ENCODE results near the gene SMOC2. TPM values are rescaled to one million over a fixed set of nuclear protein-coding genes. Genes with fewer than 3 reads are reported as not detected.

The SMOC2 gene
- total and polyA plus RNA-seq, 2 donors (not counting 1 experiment from before 2014, with no cell fraction given) = 0.37 TPM; not detected in 1

GRCh38 chr6:168575346-168576098 lies 134.5 kb downstream of the SMOC2 start:
- Histone ChIP-seq H3K9me3 (ENCODE audit: control extremely low read depth in 1 of 3, control insufficient read depth in 2 of 3, insufficient read depth in 1 of 3, low read length in 2 of 3) (peaks cover 0 to 20% (median 0%) of the 10 kb centered on the region in 3 donors), H3K27ac (ENCODE audit: low read length in 2 of 2) (no peak overlapping the region), H3K36me3 (replicated peaks in 1 of 2; ENCODE audit: control extremely low read depth in 1 of 2, control insufficient read depth in 1 of 2, extremely low read depth in 1 of 2, insufficient read depth in 2 of 2, low read length in 1 of 2) (no peaks in the 10 kb centered on the region), H3K27me3 (replicated peaks in 1 of 4; ENCODE audit: control extremely low read depth in 1 of 4, control insufficient read depth in 3 of 4, insufficient read depth in 4 of 4, low read length in 3 of 4) (no peaks in the 10 kb centered on the region), H3K4me3 (ENCODE audit: control extremely low read depth in 1 of 5, extremely low read depth in 1 of 5, insufficient read depth in 1 of 5, low read depth in 2 of 5, low read length in 4 of 5) (no peak overlapping the region), H3K79me2 (ENCODE audit: control insufficient read depth, insufficient read depth, low read length) (no peaks in the 10 kb centered on the region), H2AFZ (ENCODE audit: insufficient read depth, low read depth, low read length, poor library complexity, severe bottlenecking) (no peak overlapping the region), H3K4me2 (replicated peaks; ENCODE audit: low read depth, low read length, poor library complexity, severe bottlenecking) (no peak overlapping the region), H4K20me1 (ENCODE audit: control insufficient read depth, insufficient read depth, low read length, poor library complexity, severe bottlenecking) (no peaks in the 10 kb centered on the region), H3K9ac (ENCODE audit: low read length) (no peak overlapping the region), H3K4me1 (ENCODE audit: control insufficient read depth in 2 of 2, insufficient read depth in 2 of 2, low read length in 2 of 2) (no peaks in the 10 kb centered on the region)
- Mint-ChIP-seq H3K9me3 (ENCODE audit: insufficient read depth) (no peaks in the 10 kb centered on the region), H3K27me3 (no peaks in the 10 kb centered on the region), H3K27ac (no peak overlapping the region), H3K4me3 (no peak overlapping the region), H3K4me1 (no peaks in the 10 kb centered on the region)
- intact Hi-C loops (cut with micrococcal nuclease) = no loop called here
- 83% methylated on average over 10 of the region's 15 CpGs for WGBS (ENCODE audit: insufficient coverage)
- DNase-seq (no peak), ATAC-seq (ENCODE audit: low read depth) (no peak)
- TF ChIP-seq EZH2 (IDR thresholded peaks at IDR 0.05; ENCODE audit: borderline replicate concordance, insufficient read depth, low read depth, low read length, poor library complexity, severe bottlenecking) (no peak), CTCF (IDR thresholded peaks at IDR 0.05) (no peak)
- POLR2A ChIA-PET = no interaction called here
- CTCF ChIA-PET = no interaction called here

- no peaks in the 10 kb centered on the region for H4K20me1 ChIP-seq (ENCODE audit: control insufficient read depth, insufficient read depth, low read length, poor library complexity, severe bottlenecking)
- peaks cover 0 to 18% (median 0%) of the 10 kb centered on the region in 3 donors for H3K9me3 ChIP-seq (ENCODE audit: control extremely low read depth in 1 of 3, control insufficient read depth in 2 of 3, insufficient read depth in 1 of 3, low read length in 2 of 3)
- no peaks in the 10 kb centered on the region for H3K27me3 ChIP-seq (replicated peaks in 1 of 4; ENCODE audit: control extremely low read depth in 1 of 4, control insufficient read depth in 3 of 4, insufficient read depth in 4 of 4, low read length in 3 of 4)
- H3K36me3 ChIP-seq (replicated peaks in 1 of 2; ENCODE audit: control extremely low read depth in 1 of 2, control insufficient read depth in 1 of 2, extremely low read depth in 1 of 2, insufficient read depth in 2 of 2, low read length in 1 of 2) = no peaks in the 10 kb centered on the region
- no peak overlapping the region for H3K27ac Mint-ChIP-seq
- no peak for ATAC-seq (ENCODE audit: low read depth)
- H3K4me3 ChIP-seq (ENCODE audit: control extremely low read depth in 1 of 5, extremely low read depth in 1 of 5, insufficient read depth in 1 of 5, low read depth in 2 of 5, low read length in 4 of 5) = no peak overlapping the region
- no peak overlapping the region for H2AFZ ChIP-seq (ENCODE audit: insufficient read depth, low read depth, low read length, poor library complexity, severe bottlenecking)
- WGBS (ENCODE audit: insufficient coverage) = 92% methylated on average over 10 of the region's 14 CpGs
- TF ChIP-seq EZH2 (IDR thresholded peaks at IDR 0.05; ENCODE audit: borderline replicate concordance, insufficient read depth, low read depth, low read length, poor library complexity, severe bottlenecking) = no peak
- no peak for TF ChIP-seq CTCF (IDR thresholded peaks at IDR 0.05)
- ChIA-PET POLR2A (no interaction called here), CTCF (no interaction called here)
- no peaks in the 10 kb centered on the region for H3K79me2 ChIP-seq (ENCODE audit: control insufficient read depth, insufficient read depth, low read length)
- H3K4me2 ChIP-seq (replicated peaks; ENCODE audit: low read depth, low read length, poor library complexity, severe bottlenecking) = no peak overlapping the region
- H3K4me1 ChIP-seq (ENCODE audit: control insufficient read depth in 2 of 2, insufficient read depth in 2 of 2, low read length in 2 of 2) = no peaks in the 10 kb centered on the region
- no peaks in the 10 kb centered on the region for H3K9me3 Mint-ChIP-seq (ENCODE audit: insufficient read depth)
- H3K4me3 Mint-ChIP-seq = no peak overlapping the region
- no peak overlapping the region for H3K9ac ChIP-seq (ENCODE audit: low read length)
- no peaks in the 10 kb centered on the region for H3K4me1 Mint-ChIP-seq
- H3K27ac ChIP-seq (ENCODE audit: low read length in 2 of 2) = no peak overlapping the region
- DNase-seq = no peak
- no peaks in the 10 kb centered on the region for H3K27me3 Mint-ChIP-seq
- intact Hi-C loops (cut with micrococcal nuclease) = no loop called here
These were observed 135.4 kb downstream of the SMOC2 start for GRCh38 chr6:168576388-168576787.

All from B cell (primary cell).